ENCODE results near the gene FAM50B. TPM values are rescaled to one million over a fixed set of nuclear protein-coding genes. Genes with fewer than 3 reads are reported as not detected.

FAM50B gene
- total and polyA plus RNA-seq, 4 donors = 8.8 to 12.3 (median 11.1) TPM

DNA sequence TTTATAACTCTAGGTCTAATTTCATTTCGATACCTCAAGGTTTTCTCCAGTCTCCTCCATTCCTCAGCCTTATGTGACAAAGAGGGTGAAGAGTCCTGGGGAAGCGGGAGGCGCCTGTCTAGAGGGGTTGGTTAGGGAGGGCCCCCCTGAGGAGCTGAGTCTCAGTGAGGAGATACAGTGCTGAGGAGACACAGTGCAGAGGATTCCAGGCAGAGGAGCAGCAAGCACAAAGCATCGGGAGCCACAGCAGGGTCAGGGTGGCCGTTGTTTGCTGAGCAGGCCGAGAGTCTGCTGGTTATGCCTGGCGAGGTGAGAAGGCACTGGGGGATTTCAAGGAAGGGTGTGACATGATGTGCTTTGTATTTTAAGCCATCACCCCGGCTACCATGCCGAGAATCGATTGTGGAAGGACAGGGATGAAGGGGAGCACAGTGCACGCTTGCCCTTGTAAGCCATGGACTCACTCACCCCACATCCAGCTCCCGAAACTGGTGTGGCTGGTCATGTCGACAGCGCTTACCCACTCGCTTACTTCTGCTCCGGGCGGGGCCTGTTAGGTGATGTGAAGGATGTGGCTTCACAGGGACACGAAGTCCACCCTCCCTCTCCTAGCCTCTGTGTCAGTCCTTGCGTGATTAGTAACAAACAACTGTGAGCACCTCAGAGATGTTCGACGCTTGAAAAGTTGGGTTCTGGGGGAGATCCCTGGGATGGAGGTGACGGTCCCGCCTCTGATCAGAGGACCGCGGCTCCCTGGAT is 30.2 kb downstream of the FAM50B start:
- H3K4me3 ChIP-seq (ENCODE audit: low read depth in 1 of 3, low read length in 3 of 3) = no peak overlapping the region
- peaks cover 9 to 27% (median 21%) of the 10 kb centered on the region in 4 donors for H3K4me1 ChIP-seq (ENCODE audit: control insufficient read depth in 4 of 4, insufficient read depth in 4 of 4, low read length in 3 of 4)
- DNase-seq (ENCODE audit: low spot score) = no peak
- TF ChIP-seq, protein P1, sequence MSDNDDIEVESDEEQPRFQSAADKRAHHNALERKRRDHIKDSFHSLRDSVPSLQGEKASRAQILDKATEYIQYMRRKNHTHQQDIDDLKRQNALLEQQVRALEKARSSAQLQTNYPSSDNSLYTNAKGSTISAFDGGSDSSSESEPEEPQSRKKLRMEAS (IDR thresholded peaks at IDR 0.05) = no peak
- WGBS = 96% methylated on average over 25 of the region's 25 CpGs
- H3K9me3 ChIP-seq (ENCODE audit: control insufficient read depth in 4 of 4, low read length in 3 of 4) = no peaks in the 10 kb centered on the region
- H3K27me3 ChIP-seq (ENCODE audit: control insufficient read depth in 4 of 4, insufficient read depth in 4 of 4, low read length in 3 of 4) = no peaks in the 10 kb centered on the region
- H3K9ac ChIP-seq (ENCODE audit: low read depth in 1 of 2, low read length in 2 of 2) = no peak overlapping the region
- no peak overlapping the region for H3K27ac ChIP-seq (ENCODE audit: low read depth in 1 of 2, low read length in 2 of 2)
- H3K36me3 ChIP-seq (ENCODE audit: control insufficient read depth in 4 of 4, insufficient read depth in 3 of 4, low read depth in 1 of 4, low read length in 3 of 4) = no peaks in the 10 kb centered on the region

DNA sequence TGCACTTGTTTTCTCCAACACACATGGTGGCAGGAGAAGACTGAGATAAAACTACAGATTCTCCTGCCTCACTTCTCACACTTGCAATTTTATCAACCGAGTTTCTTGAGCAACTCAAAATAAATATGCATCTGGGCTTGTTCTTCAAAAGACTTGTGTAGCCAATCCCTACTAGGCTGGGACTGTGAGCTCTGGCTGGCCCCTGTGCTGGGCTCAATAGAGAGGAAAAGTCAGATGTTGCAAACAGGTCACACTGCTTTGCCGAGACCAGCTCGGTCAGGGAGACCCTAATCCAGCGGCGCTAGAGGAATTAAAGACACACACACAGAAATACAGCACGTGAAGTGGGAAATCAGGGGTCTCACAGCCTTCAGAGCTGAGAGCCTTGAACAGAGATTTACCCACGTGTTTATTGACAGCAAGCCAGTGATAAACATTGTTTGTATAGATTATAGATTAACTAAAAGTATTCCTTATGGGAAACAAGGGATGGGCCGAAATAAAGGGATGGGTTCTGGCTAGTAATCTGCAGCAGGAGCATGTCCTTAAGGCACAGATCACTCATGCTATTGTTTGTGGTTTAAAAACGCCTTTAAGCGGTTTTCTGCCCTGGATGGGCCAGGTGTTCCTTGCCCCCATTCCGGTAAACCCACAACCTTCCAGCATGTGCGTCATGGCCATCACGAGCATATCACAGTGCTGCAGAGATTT is 32.7 kb downstream of the FAM50B start:
- H3K27me3 ChIP-seq (ENCODE audit: control insufficient read depth in 4 of 4, insufficient read depth in 4 of 4, low read length in 3 of 4) = no peaks in the 10 kb centered on the region
- no peak overlapping the region for H3K4me3 ChIP-seq (ENCODE audit: low read depth in 1 of 3, low read length in 3 of 3)
- H3K9me3 ChIP-seq (ENCODE audit: control insufficient read depth in 4 of 4, low read length in 3 of 4) = no peaks in the 10 kb centered on the region
- H3K27ac ChIP-seq (ENCODE audit: low read depth in 1 of 2, low read length in 2 of 2) = peak overlapping the region in 1 of 2 donors; percentile 3
- H3K9ac ChIP-seq (ENCODE audit: low read depth in 1 of 2, low read length in 2 of 2) = no peak overlapping the region
- H3K36me3 ChIP-seq (ENCODE audit: control insufficient read depth in 4 of 4, insufficient read depth in 3 of 4, low read depth in 1 of 4, low read length in 3 of 4) = no peaks in the 10 kb centered on the region
- no peak for DNase-seq (ENCODE audit: low spot score)
- 62% methylated on average over 13 of the region's 13 CpGs for WGBS
- peaks cover 9 to 35% (median 28%) of the 10 kb centered on the region in 4 donors for H3K4me1 ChIP-seq (ENCODE audit: control insufficient read depth in 4 of 4, insufficient read depth in 4 of 4, low read length in 3 of 4)
- TF ChIP-seq SP1 (IDR thresholded peaks at IDR 0.05) (peak; percentile 32), GABPA (IDR thresholded peaks at IDR 0.05 in 1 of 2, conservative IDR thresholded peaks at IDR 0.05 in 1 of 2) (no peak), JUND (IDR thresholded peaks at IDR 0.05) (peak in 1 of 2 donors; percentile 8), RAD21 (IDR thresholded peaks at IDR 0.05) (peak in 1 of 2 donors; percentile 10), RXRA (IDR thresholded peaks at IDR 0.05) (no peak), EGR1 (IDR thresholded peaks at IDR 0.05; ENCODE audit: low read depth in 2 of 2) (no peak), HNF4A (conservative IDR thresholded peaks at IDR 0.05) (peak; percentile 20 to 21), FOXA1 (IDR thresholded peaks at IDR 0.05) (no peak)
- TF ChIP-seq, protein P2, sequence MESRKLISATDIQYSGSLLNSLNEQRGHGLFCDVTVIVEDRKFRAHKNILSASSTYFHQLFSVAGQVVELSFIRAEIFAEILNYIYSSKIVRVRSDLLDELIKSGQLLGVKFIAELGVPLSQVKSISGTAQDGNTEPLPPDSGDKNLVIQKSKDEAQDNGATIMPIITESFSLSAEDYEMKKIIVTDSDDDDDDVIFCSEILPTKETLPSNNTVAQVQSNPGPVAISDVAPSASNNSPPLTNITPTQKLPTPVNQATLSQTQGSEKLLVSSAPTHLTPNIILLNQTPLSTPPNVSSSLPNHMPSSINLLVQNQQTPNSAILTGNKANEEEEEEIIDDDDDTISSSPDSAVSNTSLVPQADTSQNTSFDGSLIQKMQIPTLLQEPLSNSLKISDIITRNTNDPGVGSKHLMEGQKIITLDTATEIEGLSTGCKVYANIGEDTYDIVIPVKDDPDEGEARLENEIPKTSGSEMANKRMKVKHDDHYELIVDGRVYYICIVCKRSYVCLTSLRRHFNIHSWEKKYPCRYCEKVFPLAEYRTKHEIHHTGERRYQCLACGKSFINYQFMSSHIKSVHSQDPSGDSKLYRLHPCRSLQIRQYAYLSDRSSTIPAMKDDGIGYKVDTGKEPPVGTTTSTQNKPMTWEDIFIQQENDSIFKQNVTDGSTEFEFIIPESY (IDR thresholded peaks at IDR 0.05) = no peak

DNA sequence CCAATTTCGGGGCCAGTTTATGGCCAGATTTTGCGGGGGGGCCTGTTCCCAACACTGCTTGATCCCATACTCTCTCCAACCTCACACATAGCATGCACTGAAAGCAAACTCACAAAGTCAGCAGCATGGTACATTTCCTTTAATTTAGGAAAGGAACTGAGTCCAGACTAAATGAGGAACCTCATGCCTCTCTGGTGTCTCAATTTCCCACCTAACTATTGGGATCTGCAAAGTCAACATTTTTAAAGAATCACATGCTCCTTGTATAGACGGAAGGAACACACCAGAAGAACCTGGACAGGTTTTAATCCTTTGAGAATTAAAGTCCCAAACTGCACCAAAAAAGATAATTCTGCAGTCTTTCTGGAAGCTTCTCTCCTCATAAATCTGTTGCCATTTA is 33.3 kb downstream of the FAM50B start:
- 81% methylated on average over 3 of the region's 3 CpGs for WGBS
- no peaks in the 10 kb centered on the region for H3K36me3 ChIP-seq (ENCODE audit: control insufficient read depth in 4 of 4, insufficient read depth in 3 of 4, low read depth in 1 of 4, low read length in 3 of 4)
- no peak overlapping the region for H3K27ac ChIP-seq (ENCODE audit: low read depth in 1 of 2, low read length in 2 of 2)
- H3K9ac ChIP-seq (ENCODE audit: low read depth in 1 of 2, low read length in 2 of 2) = no peak overlapping the region
- no peak for DNase-seq (ENCODE audit: low spot score)
- H3K9me3 ChIP-seq (ENCODE audit: control insufficient read depth in 4 of 4, low read length in 3 of 4) = no peaks in the 10 kb centered on the region
- TF ChIP-seq HNF4G (IDR thresholded peaks at IDR 0.05) (no peak), NR2F2 (IDR thresholded peaks at IDR 0.05) (no peak), GABPA (IDR thresholded peaks at IDR 0.05 in 1 of 2, conservative IDR thresholded peaks at IDR 0.05 in 1 of 2) (no peak), YY1 (IDR thresholded peaks at IDR 0.05) (no peak), EGR1 (IDR thresholded peaks at IDR 0.05; ENCODE audit: low read depth in 2 of 2) (no peak), JUND (IDR thresholded peaks at IDR 0.05) (no peak), FOXA2 (IDR thresholded peaks at IDR 0.05) (no peak), TAF1 (conservative IDR thresholded peaks at IDR 0.05) (no peak), FOXA1 (IDR thresholded peaks at IDR 0.05) (no peak)
- H3K27me3 ChIP-seq (ENCODE audit: control insufficient read depth in 4 of 4, insufficient read depth in 4 of 4, low read length in 3 of 4) = no peaks in the 10 kb centered on the region
- H3K4me3 ChIP-seq (ENCODE audit: low read depth in 1 of 3, low read length in 3 of 3) = no peak overlapping the region
- H3K4me1 ChIP-seq (ENCODE audit: control insufficient read depth in 4 of 4, insufficient read depth in 4 of 4, low read length in 3 of 4) = peaks cover 9 to 41% (median 31%) of the 10 kb centered on the region in 4 donors
